Measurements from ENCODE around the gene OR56B1.

OR56B1 gene

DNA sequence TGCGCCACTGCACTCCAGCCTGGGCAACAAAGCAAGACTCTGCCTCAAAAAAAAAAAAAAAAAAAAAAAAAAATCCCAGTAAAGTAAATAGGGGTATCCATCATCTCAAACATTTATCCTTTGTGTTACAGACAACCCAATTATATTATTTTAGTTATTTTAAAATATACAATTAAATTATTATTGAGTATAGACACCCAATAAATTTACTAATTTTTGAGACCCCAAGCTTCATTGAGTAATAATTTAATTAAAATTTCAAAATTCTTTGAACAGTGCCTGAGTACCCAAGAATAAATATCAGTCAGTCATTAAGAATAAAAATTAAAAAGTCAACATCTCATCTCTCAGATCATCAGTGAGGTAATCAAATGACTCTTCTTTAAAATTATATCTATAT, 17.7 kb downstream of the OR56B1 start, which contains the start of gene OR52N4:
Gene OR52N4 (plus strand): TSS at position 301 of the 400 bp plus-strand sequence. CDS start 498 bp downstream, outside the sequence.
- H3K36me3 ChIP-seq (replicated peaks) = no peaks in the 10 kb centered on the region
- no peak for DNase-seq (ENCODE audit: low spot score in 2 of 2)
- H3K4me1 ChIP-seq = no peaks in the 10 kb centered on the region
- H3K27me3 ChIP-seq (ENCODE audit: low read depth) = 0 out of 2 replicates have a peak, but pooled peaks cover 2% of the 10 kb centered on the region
- no peak within 1 kb of the TSS for H3K4me3 ChIP-seq
- no peaks in the 10 kb centered on the region for H3K9me3 ChIP-seq
- in situ Hi-C loops (cut with MboI; ENCODE audit: low sequenced_read_pairs) = no loop called here

DNA sequence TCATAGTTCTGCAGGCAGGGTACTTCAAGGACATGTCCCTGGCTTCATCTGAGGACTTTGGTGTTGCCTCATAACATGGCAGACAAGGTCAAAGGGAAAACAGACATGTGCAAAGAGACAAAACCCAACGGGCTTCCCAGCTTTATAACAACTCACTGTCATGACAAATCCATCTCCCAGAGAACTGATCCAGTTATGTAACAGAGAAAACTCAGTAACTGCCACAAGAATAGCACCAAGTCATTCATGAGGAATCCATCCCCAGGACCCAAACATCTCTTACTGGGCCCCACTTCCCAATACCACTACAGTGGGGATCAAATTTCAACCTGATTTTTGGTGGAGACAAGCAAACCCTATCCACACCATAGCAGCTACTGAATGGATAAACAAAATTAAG, 30.8 kb downstream of the OR56B1 start:
- H3K27me3 ChIP-seq (ENCODE audit: low read depth) = no peaks in the 10 kb centered on the region
- DNase-seq (ENCODE audit: low spot score in 2 of 2) = no peak
- no peaks in the 10 kb centered on the region for H3K4me1 ChIP-seq
- no peaks in the 10 kb centered on the region for H3K9me3 ChIP-seq
- H3K4me3 ChIP-seq = no peak overlapping the region
- H3K36me3 ChIP-seq (replicated peaks) = no peaks in the 10 kb centered on the region
- in situ Hi-C loops (cut with MboI; ENCODE audit: low sequenced_read_pairs) = no loop called here

DNA sequence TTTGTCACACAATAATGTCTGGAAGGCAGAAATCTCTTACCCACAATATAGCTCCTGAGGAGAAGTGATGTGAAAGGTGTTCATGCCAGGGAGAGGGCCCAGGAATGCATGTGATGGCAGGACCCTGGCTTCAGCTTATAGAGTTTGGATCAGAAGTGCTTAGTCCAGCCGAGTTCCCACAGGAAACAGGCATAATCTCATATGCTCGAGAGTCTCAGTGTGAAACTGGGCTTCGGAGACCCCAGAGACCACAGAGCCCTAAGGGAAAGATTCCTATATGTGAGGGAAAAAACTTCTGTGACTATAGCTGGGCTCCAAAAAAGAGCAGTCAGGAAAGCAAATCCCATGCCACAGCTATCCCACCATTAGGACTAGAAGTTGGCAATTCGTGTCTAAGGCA, 47.0 kb downstream of the OR56B1 start, which contains the start of gene OR52N5:
Gene OR52N5 (minus strand): TSS at position 101 of the 400 bp plus-strand sequence. CDS start 4,721 bp downstream, outside the sequence.
- no peaks in the 10 kb centered on the region for H3K36me3 ChIP-seq (replicated peaks)
- H3K4me3 ChIP-seq = no peak within 1 kb of the TSS
- H3K4me1 ChIP-seq = no peaks in the 10 kb centered on the region
- H3K9me3 ChIP-seq = no peaks in the 10 kb centered on the region
- no peaks in the 10 kb centered on the region for H3K27me3 ChIP-seq (ENCODE audit: low read depth)
- no peak for DNase-seq (ENCODE audit: low spot score in 2 of 2)
- in situ Hi-C loops (cut with MboI; ENCODE audit: low sequenced_read_pairs) = no loop called here

Data from HAP-1 (cell line).